GM12865 (cell line): Measurements from ENCODE around the gene ERCC8.

Experiments
- DNase-seq: peaks from one replicate; pipeline ENCODE4 v3.0.0; 2010; ENCODE audit warnings: low read depth
- H3K4me3 ChIP-seq: 2 replicates; pipeline ENCODE4 v1.5.1; 2011; ENCODE audit warnings: mild to moderate bottlenecking, low read depth, low read length, control low read depth
- TF ChIP-seq, protein P1 (sequence below): IDR thresholded peaks from 2 replicates; pipeline ENCODE4 v1.5.1; 2011; ENCODE audit warnings: low read length, control low read depth, low read depth, inconsistent platforms; ENCODE audit not compliant: insufficient read depth; ENCODE audit errors: missing control alignments

The ERCC8 gene

DNA sequence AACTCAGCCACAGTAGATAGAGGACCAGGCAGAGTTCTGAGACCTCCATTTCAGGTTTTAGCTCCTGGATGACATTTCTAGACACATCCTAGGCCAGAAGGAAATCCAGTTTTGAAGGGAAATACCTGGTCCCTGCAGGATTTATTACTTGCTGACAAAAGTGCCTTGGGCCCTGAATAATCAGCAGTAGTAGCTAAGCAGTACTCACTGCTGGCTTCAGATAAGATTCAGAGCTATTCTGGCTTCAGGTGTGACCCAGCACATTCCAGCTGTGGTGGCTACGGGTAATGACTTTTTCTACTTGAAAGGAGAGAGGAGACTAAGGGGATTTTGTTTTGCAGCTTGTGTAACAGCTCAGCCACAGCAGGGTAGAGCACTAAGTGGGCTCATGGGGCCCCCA lies 34.1 kb upstream of the ERCC8 start:
- H3K4me3 ChIP-seq: no peak overlapping the region
- DNase-seq: no peak
- TF ChIP-seq, protein P1, sequence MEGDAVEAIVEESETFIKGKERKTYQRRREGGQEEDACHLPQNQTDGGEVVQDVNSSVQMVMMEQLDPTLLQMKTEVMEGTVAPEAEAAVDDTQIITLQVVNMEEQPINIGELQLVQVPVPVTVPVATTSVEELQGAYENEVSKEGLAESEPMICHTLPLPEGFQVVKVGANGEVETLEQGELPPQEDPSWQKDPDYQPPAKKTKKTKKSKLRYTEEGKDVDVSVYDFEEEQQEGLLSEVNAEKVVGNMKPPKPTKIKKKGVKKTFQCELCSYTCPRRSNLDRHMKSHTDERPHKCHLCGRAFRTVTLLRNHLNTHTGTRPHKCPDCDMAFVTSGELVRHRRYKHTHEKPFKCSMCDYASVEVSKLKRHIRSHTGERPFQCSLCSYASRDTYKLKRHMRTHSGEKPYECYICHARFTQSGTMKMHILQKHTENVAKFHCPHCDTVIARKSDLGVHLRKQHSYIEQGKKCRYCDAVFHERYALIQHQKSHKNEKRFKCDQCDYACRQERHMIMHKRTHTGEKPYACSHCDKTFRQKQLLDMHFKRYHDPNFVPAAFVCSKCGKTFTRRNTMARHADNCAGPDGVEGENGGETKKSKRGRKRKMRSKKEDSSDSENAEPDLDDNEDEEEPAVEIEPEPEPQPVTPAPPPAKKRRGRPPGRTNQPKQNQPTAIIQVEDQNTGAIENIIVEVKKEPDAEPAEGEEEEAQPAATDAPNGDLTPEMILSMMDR: no peak

DNA sequence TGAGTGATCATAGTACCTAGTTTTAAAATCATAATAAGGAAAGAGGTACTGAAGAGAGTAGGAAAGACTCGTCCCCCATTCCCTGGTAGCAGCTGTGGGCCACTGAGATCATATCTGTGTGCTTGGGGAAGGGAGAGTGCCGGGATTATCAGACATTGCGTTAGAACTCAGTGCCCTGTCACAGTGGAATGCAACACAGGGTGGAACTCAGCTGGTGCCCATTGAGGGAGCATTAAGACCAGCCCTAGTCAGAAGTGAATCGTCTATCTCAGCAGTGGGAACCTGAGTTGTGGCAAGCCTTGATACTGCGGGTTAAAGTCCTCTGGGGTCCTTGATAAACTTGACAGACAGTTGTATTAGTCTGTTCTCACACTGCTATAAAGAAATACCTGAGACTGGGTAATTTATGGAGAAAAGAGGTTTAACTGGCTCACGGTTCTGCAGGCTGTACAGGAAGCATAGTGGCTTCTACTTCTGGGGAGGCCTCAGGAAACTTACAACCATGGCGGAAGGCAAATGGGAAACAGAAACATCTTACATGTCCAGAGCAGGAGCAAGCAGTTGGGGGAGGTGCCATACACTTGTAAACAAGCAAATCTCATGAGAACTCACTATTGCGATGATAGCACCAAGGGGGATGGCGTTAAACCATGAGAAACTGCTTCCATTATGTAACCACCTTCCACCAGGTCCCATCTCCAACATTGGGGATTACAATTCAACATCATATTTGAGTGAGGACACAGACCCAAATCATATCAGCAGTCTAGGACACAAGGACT lies 33.3 kb upstream of the ERCC8 start:
- TF ChIP-seq, protein P1: no peak
- no peak for DNase-seq
- H3K4me3 ChIP-seq: no peak overlapping the region

DNA sequence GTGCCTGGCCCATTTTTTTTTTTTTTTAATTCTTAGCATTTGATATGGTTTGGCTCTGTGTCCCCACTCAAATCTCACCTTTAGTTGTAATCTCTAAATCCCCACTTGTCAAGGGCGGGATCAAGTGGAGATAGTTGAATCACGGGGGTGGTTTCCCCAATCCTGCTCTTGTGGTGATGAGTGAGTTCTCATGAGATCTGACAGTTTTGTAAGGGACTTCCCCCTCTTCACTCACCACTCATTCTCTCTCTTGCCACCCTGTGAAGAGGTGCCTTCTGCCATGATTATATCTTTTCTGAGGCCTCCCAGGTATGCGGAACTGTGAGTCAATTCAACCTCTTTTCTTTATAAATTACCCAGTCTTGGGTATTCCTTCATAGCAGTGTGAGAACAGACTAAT lies 27.4 kb upstream of the ERCC8 start:
- peak; percentile 26 for DNase-seq
- no peak overlapping the region for H3K4me3 ChIP-seq
- TF ChIP-seq, protein P1: no peak

DNA sequence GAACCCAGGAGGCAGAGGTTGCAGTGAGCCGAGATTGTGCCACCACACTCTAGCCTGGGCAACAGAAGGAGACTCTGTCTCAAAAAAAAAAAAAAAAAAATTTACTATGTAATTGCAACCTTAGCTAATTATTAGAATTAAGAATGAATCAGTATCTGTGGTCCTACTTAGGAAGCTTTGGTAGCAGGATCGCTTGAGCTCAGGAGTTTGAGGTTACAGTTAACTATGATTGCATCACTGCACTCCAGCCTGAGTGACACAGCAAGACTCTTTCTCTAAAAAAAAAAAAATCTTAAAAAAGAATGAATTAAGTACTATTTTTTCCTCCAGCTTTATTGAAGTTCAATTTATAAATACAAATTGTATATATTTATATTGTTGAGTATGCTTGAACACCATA lies 16.8 kb upstream of the ERCC8 start:
- H3K4me3 ChIP-seq: no peak overlapping the region
- no peak for DNase-seq
- TF ChIP-seq, protein P1: no peak

DNA sequence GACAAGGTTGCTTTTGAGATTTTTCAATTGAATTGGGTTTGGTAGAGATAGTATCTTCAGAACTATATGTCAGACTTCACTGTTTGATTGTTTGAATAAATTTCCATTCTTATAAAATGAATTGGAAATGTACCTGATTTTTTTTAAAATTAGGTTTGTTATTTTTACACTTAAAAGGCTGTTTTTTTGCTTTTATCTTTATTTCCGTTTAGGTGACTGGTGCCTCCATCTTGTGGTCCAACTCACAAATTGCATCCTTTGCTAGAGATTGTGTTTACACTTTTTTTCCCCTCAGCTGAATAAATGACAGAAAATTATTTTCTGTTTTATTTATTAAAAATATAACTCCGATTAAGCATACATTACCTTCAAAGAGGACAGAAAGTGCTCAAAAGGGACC lies 15.7 kb upstream of the ERCC8 start:
- no peak overlapping the region for H3K4me3 ChIP-seq
- DNase-seq: peak; percentile 31
- TF ChIP-seq, protein P1: peak; percentile 47

DNA sequence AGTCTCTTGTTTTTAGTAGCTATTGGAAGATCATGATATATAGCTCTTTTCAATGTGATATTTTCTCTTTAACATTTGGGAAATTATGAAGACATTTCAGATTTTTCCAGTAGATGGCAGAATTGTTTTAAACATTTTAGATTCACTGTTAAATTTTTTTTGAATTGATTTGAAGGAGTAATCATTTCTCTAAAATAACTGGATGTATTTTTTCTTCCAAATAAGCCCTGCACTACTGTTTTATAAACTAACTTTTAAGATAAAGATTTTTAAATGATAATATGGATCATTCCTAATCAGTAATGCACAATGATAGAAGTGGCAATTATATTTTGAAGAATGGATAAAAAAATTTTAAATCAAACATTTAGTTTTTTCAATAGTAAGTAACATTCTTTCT lies 14.3 kb upstream of the ERCC8 start:
- TF ChIP-seq, protein P1: peak; percentile 8
- no peak overlapping the region for H3K4me3 ChIP-seq
- DNase-seq: peak; percentile 9

DNA sequence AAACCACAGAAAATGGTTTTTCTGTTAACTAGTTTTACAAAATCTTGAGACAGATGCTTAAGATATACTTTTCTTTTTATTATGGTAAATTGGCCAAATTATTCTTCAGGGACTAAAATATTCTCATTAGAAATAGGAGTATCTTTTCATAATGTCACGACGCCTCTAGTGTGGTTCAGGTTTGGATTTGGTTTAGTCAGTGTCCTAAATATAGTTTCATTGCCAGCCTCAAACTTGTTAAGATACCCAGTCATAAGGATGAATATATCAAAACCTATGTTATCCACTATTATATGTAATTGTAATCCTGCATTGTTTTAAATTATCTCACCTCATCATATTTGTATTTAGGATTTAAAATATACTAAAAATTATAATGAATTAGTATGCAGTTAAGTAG lies 13.8 kb upstream of the ERCC8 start:
- no peak overlapping the region for H3K4me3 ChIP-seq
- TF ChIP-seq, protein P1: no peak
- DNase-seq: no peak
